Measurements from ENCODE around the gene OR52W1.
"Not testable (repeated sequence)": the region's sequence is repeated elsewhere in the genome, so short reads cannot be mapped to it uniquely, and the experiment has no call there.

The OR52W1 gene

GRCh38 chr11:6219359-6219758 lies 20.3 kb downstream of the OR52W1 start:
- DNase-seq: no peak

- DNase-seq: no peak
Observed at GRCh38 chr11:6223854-6224253, 24.8 kb downstream of the OR52W1 start.

- DNase-seq: no peak
Observed at GRCh38 chr11:6224421-6224820, 25.4 kb downstream of the OR52W1 start.

- DNase-seq: no peak
Observed at GRCh38 chr11:6225024-6225423, 26.0 kb downstream of the OR52W1 start.

GRCh38 chr11:6225896-6226295 lies 26.9 kb downstream of the OR52W1 start:
- no peak for DNase-seq

GRCh38 chr11:6228520-6228919 lies 29.5 kb downstream of the OR52W1 start:
- DNase-seq: peak; percentile 17

- peak; percentile 38 for DNase-seq
Observed at GRCh38 chr11:6229911-6230310, 30.9 kb downstream of the OR52W1 start.

- no peak for DNase-seq
Observed at GRCh38 chr11:6232899-6233298, 33.9 kb downstream of the OR52W1 start.

- no peak for DNase-seq
Observed at GRCh38 chr11:6233984-6234386, 35.0 kb downstream of the OR52W1 start.

GRCh38 chr11:6234387-6235107 lies 35.5 kb downstream of the OR52W1 start, which contains the start of gene FHIP1B:
TSS of gene FHIP1B (minus strand) at chr11:6234636. CDS start at chr11:6224516, 10,120 bp downstream.
- peak; percentile 100 for DNase-seq

- no peak for DNase-seq
Observed at GRCh38 chr11:6237266-6237665, 38.2 kb downstream of the OR52W1 start.

GRCh38 chr11:6237761-6238302 lies 38.8 kb downstream of the OR52W1 start:
- DNase-seq: no peak

GRCh38 chr11:6238902-6239301 lies 39.9 kb downstream of the OR52W1 start, which contains the start of gene CNGA4:
TSS of gene CNGA4 (plus strand) at chr11:6239089. CDS start at chr11:6239207, 118 bp downstream.
- no peak for DNase-seq

GRCh38 chr11:6240139-6240538 lies 41.1 kb downstream of the OR52W1 start:
- no peak for DNase-seq

GRCh38 chr11:6240781-6241180 lies 41.8 kb downstream of the OR52W1 start:
- no peak for DNase-seq

GRCh38 chr11:6241316-6241715 lies 42.3 kb downstream of the OR52W1 start:
- DNase-seq: no peak

- no peak for DNase-seq
Observed at GRCh38 chr11:6245536-6245935, 46.5 kb downstream of the OR52W1 start.

GRCh38 chr11:6248248-6248647 lies 49.2 kb downstream of the OR52W1 start:
- no peak for DNase-seq

GRCh38 chr11:6248897-6249296 lies 49.9 kb downstream of the OR52W1 start:
- DNase-seq: not testable (repeated sequence)

Data from CD4-positive, alpha-beta T cell treated with Interleukin-17A for 1 hour (primary cell).